PC-3 (cell line): ENCODE data around the gene ASB5. TPM values are rescaled to one million over a fixed set of nuclear protein-coding genes. Genes with fewer than 3 reads are reported as not detected.
"Not testable (repeated sequence)": the region's sequence is repeated elsewhere in the genome, so short reads cannot be mapped to it uniquely, and the experiment has no call there.

Experiments
- ATAC-seq: fragments of 200-7000 bp; cut with Tn5 transposase; 2 replicates; pipeline ENCODE4 v1.9.1; 2020; ENCODE audit warnings: mild to moderate bottlenecking, moderate library complexity
- BruUV-seq: library from RNA; stranded (reverse); fragments of 400-500 nt; replicated peaks from 2 replicates; lab custom pipeline; 2021; lab: Mats Ljungman, UMichigan
- CTCF ChIA-PET: fragments of 300-600 bp; sonication (Branson Sonifier 250); formaldehyde crosslinking; loops from one replicate; lab custom pipeline; 2022; ENCODE audit warnings: antibody characterized with exemption; lab: Charles Lee
- POLR2A ChIA-PET: fragments of 300-600 bp; sonication (Branson Sonifier 250); formaldehyde crosslinking; loops from one replicate; lab custom pipeline; 2022; ENCODE audit warnings: antibody characterized with exemption; ENCODE audit not compliant: unreplicated experiment; lab: Charles Lee
- DNase-seq: peaks from one replicate; pipeline ENCODE4 v3.0.0-alpha.2; 2015
- H2AFZ ChIP-seq: fragments of 300-600 bp; sonication (generic); 2 replicates; pipeline ENCODE4 v1.6.0; 2016; ENCODE audit warnings: antibody characterized with exemption, low read length
- H3F3A ChIP-seq: fragments of 300-600 bp; sonication (generic); one replicate; pipeline ENCODE4 v1.6.0; 2017; ENCODE audit warnings: antibody characterized with exemption, low read length, control low read depth, mild to moderate bottlenecking; ENCODE audit not compliant: unreplicated experiment
- H3K27ac ChIP-seq: fragments of 300-600 bp; sonication (generic); 2 replicates; pipeline ENCODE4 v1.5.1; 2016; ENCODE audit warnings: mild to moderate bottlenecking, low read length
- H3K27me3 ChIP-seq: fragments of 300-600 bp; sonication (generic); 2 replicates; pipeline ENCODE4 v1.6.1; 2016; ENCODE audit warnings: low read length, mixed read lengths
- H3K36me3 ChIP-seq: fragments of 300-600 bp; sonication (generic); 2 replicates; pipeline ENCODE4 v1.6.1; 2016; ENCODE audit warnings: low read depth, mixed run types, low read length, mixed read lengths
- H3K4me1 ChIP-seq: fragments of 300-600 bp; sonication (generic); 2 replicates; pipeline ENCODE4 v1.5.1; 2016; ENCODE audit warnings: low read length; ENCODE audit not compliant: insufficient read depth
- H3K4me2 ChIP-seq: fragments of 300-600 bp; sonication (generic); 2 replicates; pipeline ENCODE4 v1.6.0; 2016; ENCODE audit warnings: low read length
- H3K4me3 ChIP-seq: fragments of 300-600 bp; sonication (generic); 2 replicates; pipeline ENCODE4 v1.5.1; 2016; ENCODE audit warnings: mild to moderate bottlenecking, low read length, mixed read lengths
- H3K79me2 ChIP-seq: fragments of 300-600 bp; sonication (generic); 2 replicates; pipeline ENCODE4 v1.6.1; 2017; ENCODE audit warnings: low read length, mixed read lengths
- H3K9ac ChIP-seq: fragments of 300-600 bp; sonication (generic); 2 replicates; pipeline ENCODE4 v1.6.0; 2016; ENCODE audit warnings: mild to moderate bottlenecking, low read length
- H3K9me2 ChIP-seq: fragments of 300-600 bp; sonication (generic); replicated peaks from 2 replicates; pipeline ENCODE4 v1.6.1; 2016; ENCODE audit warnings: mixed run types, low read length, mixed read lengths
- H3K9me3 ChIP-seq: fragments of 300-600 bp; sonication (generic); 2 replicates; pipeline ENCODE4 v1.6.1; 2016; ENCODE audit warnings: low read length, mixed read lengths
- H4K20me1 ChIP-seq: fragments of 300-600 bp; sonication (generic); 2 replicates; pipeline ENCODE4 v1.6.1; 2016; ENCODE audit warnings: low read length, mixed read lengths
- CTCF ChIP-seq: fragments of 300-600 bp; sonication (generic); conservative IDR thresholded peaks from 2 replicates; pipeline ENCODE4 v1.5.1; 2017; ENCODE audit warnings: antibody characterized with exemption, low read depth, mild to moderate bottlenecking, low read length
- EZH2 ChIP-seq: fragments of 300-600 bp; sonication (generic); IDR thresholded peaks from one replicate; pipeline ENCODE4 v1.6.1; 2017; ENCODE audit warnings: antibody characterized with exemption, mild to moderate bottlenecking, low read length; ENCODE audit not compliant: unreplicated experiment
- EZH2phosphoT487 ChIP-seq: fragments of 300-600 bp; sonication (generic); IDR thresholded peaks from 2 replicates; pipeline ENCODE4 v1.6.1; 2018; ENCODE audit warnings: mild to moderate bottlenecking, antibody characterized with exemption, low read length, borderline replicate concordance
- intact Hi-C: fragments of 100-400 bp; cut with micrococcal nuclease; formaldehyde crosslinking; loops from 2 replicates; pipeline ENCODE4 v1.9.0; 2023
- total RNA-seq: library from RNA; depleted of rRNA; stranded (reverse); fragments of >200 nt; gene quantifications from 2 replicates; pipeline ENCODE4 v1.2.3, GENCODE V29; 2014

Gene ASB5
- total RNA-seq, 1 experiment from 2014 or later, result not detected

DNA sequence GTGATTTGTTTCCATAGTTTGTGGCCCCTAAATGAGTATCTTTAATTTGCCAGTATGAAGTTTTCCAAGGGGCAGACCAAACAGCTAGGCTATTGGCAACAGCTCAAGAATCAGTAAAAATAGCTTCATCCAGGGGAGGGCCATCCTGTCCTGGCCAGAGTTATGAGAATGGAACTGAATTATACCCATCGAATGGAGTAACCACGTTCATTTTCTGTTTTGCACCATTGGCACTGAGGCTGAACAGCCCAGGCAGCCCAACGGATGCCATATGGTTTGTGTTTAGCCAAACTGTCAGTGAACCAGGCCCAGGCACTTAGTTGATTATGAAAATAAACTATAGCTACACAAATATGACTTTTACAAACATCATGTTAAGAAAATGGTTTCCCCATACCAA lies 17.7 kb upstream of the ASB5 start:
- H3K79me2 ChIP-seq, result no peaks in the 10 kb centered on the region
- DNase-seq (no peak), ATAC-seq (no peak)
- H3K27me3 ChIP-seq, result no peaks in the 10 kb centered on the region
- no TSS peak for BruUV-seq
- H3K9me2 ChIP-seq, result no peaks in the 10 kb centered on the region
- intact Hi-C loops, result no loop called here
- H3K4me3 ChIP-seq, result no peak overlapping the region
- no peak overlapping the region for H2AFZ ChIP-seq
- peaks cover 3% of the 10 kb centered on the region; the same call in 1 of the 2 replicates for H3K4me1 ChIP-seq
- H3K9me3 ChIP-seq, result no peaks in the 10 kb centered on the region
- no peaks in the 10 kb centered on the region for H3K36me3 ChIP-seq
- ChIA-PET CTCF (no interaction called here), POLR2A (no interaction called here)
- H3K27ac ChIP-seq, result no peak overlapping the region
- H3K4me2 ChIP-seq, result no peak overlapping the region
- no peaks in the 10 kb centered on the region for H3F3A ChIP-seq
- H3K9ac ChIP-seq, result no peak overlapping the region
- H4K20me1 ChIP-seq, result no peaks in the 10 kb centered on the region
- TF ChIP-seq CTCF (no peak), EZH2 (no peak), EZH2phosphoT487 (no peak)

- H3K36me3 ChIP-seq, H3K9me3 ChIP-seq, H3F3A ChIP-seq, DNase-seq, H3K27ac ChIP-seq, ATAC-seq, H4K20me1 ChIP-seq, H3K27me3 ChIP-seq, CTCF ChIA-PET, H3K9ac ChIP-seq, H3K4me2 ChIP-seq, H3K79me2 ChIP-seq, H3K9me2 ChIP-seq, BruUV-seq, H2AFZ ChIP-seq, POLR2A ChIA-PET, intact Hi-C loops, H3K4me3 ChIP-seq: not testable (repeated sequence)
- peaks cover 14% of the 10 kb centered on the region for H3K4me1 ChIP-seq
These were observed 10.5 kb upstream of the ASB5 start for GRCh38 chr4:176279560-176279959.

DNA sequence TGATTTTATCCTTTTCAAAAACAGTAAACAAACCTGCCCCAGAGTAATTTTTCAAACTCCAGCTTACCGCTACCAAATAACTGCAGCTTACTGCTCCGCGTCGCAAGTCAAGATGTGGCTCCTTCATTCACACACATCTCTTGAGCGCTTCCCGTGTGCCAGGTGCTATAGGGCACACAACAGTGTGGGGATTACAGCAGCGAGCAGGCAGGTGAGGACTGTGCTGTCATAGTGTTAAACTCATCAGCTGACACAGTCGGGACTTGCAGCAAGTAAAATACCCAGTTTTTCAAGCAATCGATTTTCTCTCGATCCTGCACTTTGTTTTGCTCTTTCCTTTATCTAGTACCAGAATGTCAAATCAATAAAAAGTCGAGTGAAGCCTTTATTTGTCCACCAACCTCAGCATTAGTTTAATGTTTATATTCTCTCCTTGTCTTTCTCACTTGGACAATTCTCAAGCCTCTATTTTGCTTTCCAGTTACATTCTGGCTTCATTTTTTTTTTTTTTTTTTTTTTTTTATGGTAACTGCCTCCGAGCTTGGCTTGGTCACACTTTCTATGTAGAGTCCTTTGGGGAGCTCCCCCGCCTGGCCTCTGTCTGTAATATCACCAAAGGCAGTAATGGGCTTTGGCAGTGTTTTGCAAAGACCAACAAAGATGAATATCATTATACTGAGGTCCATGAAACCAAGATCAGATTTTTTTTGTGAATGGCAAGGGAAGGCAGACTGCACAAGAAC lies 8.3 kb upstream of the ASB5 start:
- Histone ChIP-seq H3K36me3 (no peaks in the 10 kb centered on the region), H3K4me3 (peak overlapping the region; percentile 55), H3K9ac (peak overlapping the region; percentile 15; the same call in 1 of the 2 replicates), H3K79me2 (no peaks in the 10 kb centered on the region), H3K9me2 (no peaks in the 10 kb centered on the region), H3K27ac (no peak overlapping the region), H3K4me2 (peak overlapping the region; percentile 79), H4K20me1 (no peaks in the 10 kb centered on the region), H3K27me3 (no peaks in the 10 kb centered on the region), H3K4me1 (peaks cover 27% of the 10 kb centered on the region), H2AFZ (peak overlapping the region; percentile 75), H3F3A (no peaks in the 10 kb centered on the region), H3K9me3 (no peaks in the 10 kb centered on the region)
- intact Hi-C loops, result loop anchor here (1.0 kb wide), 2 partner anchors 127 to 243 kb away; no protein-coding TSS in a partner anchor
- TF ChIP-seq EZH2 (no peak), CTCF (peak; percentile 72)
- BruUV-seq, result no TSS peak
- ATAC-seq, result peak; percentile 63
- POLR2A ChIA-PET, result interaction anchor here (0.6 kb wide), 1 partner anchor 24 kb away, joined by 11 read pairs; no protein-coding TSS in a partner anchor
- DNase-seq, result peak; percentile 63
- CTCF ChIA-PET, result interaction anchor here (0.6 to 2.4 kb wide), 4 partner anchors 64 to 356 kb away, joined by 3 to 12 read pairs (median 7); no protein-coding TSS in a partner anchor
